HG03571 (cell line): ENCODE data around the gene CES5A.
"Not testable (repeated sequence)": the region's sequence is repeated elsewhere in the genome, so short reads cannot be mapped to it uniquely, and the experiment has no call there.

Experiments used
- ATAC-seq: cut with Tn5 transposase; IDR thresholded peaks from one replicate; pipeline ENCODE4 v1.9.1; 2021; ENCODE audit not compliant: unreplicated experiment

CES5A gene, protein sequence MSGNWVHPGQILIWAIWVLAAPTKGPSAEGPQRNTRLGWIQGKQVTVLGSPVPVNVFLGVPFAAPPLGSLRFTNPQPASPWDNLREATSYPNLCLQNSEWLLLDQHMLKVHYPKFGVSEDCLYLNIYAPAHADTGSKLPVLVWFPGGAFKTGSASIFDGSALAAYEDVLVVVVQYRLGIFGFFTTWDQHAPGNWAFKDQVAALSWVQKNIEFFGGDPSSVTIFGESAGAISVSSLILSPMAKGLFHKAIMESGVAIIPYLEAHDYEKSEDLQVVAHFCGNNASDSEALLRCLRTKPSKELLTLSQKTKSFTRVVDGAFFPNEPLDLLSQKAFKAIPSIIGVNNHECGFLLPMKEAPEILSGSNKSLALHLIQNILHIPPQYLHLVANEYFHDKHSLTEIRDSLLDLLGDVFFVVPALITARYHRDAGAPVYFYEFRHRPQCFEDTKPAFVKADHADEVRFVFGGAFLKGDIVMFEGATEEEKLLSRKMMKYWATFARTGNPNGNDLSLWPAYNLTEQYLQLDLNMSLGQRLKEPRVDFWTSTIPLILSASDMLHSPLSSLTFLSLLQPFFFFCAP

DNA sequence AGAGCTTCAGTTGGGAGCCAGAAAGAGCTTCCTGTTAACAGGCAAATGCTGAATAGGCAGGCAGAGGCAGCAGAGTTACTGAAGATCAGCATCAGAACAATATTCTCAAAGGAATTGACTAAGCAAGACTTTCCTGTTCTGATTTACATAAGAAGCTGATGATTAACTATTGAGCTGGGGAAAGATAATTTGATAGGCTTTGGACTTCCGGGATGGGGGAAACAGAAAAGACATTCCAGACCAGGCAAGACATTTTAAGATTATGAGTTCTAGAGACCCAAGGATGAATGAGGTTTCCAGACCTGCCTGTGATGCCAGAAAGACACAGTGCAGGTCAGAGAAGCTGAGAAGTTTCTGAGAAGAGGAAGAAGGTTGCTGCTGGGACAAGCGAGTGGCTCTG, at the start of gene CES5A:
Gene CES5A, minus strand, starts transcription at position 101 of the 400 bp plus-strand sequence. CDS start 152 bp downstream, outside the sequence.
- no peak for ATAC-seq

DNA sequence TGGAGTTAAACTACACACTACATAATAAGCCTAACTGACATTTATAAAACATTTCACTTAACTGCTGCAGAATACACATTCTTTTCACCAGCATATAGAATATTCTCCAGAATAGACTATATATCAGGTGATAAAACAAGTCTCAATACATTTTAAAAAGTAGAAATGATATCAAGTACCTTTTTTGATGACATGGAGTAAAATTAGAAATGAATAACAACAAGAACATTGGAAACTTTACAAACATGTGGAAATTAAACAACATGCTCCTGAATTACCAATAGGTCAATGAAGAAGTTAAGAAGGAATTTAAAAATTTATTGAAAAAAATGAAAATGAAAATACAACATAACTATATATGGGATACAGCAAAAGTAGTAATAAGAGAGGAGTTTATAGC, 47.5 kb upstream of the CES5A start:
- no peak for ATAC-seq

- ATAC-seq, result no peak
Observed at GRCh38 chr16:55917373-55918160, 42.4 kb upstream of the CES5A start.

DNA sequence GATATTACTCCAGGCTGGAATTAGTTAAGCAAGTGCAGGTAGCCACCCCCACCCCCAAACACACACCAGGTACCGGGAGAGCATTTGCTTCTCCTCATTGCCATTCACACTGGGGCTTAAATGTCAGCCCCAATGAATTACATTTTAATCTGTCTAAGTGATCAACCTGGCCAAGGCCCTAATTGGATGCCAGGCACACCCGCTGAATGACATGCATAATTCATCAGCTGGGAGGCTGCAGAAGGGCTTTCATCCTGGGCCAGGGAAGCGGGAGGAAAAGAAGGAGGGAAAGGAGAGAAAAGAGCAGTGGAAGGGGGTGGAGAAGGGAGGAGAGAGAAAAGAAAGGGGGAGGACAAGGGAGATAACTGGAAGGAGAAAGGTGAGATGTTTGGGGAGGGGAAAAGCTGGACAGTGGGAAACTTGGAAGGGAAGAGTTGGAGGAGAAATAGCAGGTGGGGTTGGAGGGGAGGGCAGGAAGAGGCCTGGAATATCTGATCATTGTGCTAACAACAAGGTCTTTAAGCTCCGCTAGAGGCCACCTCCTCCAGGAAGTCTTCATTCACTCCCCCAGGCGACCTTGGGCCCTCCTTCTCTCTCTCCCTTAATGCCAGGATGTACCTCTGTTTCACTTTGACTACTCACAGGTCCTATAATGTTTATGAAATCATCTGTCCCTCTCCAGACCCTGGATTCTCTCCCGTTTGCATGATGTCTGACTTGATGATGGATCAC, 40.1 kb upstream of the CES5A start:
- ATAC-seq, result no peak

DNA sequence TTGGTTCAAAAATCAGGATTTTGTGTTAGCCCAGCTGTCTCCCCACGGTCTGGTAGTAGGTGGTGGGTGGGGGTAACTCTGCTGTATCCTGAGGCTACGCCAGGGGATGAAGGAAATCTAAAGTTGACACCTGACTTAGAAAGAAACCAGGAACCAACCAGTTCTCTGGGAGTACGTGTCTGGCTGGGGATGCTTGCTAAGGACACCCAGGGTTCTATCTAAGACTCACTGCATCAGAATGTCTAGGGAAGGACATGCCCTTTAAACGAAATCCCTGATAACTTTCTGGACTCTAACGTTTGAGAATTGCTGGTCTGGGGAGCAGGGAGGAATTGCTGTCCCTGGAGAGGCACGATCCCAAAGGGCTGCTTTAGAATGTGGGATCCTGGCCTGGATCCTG, 39.2 kb upstream of the CES5A start:
- no peak for ATAC-seq

DNA sequence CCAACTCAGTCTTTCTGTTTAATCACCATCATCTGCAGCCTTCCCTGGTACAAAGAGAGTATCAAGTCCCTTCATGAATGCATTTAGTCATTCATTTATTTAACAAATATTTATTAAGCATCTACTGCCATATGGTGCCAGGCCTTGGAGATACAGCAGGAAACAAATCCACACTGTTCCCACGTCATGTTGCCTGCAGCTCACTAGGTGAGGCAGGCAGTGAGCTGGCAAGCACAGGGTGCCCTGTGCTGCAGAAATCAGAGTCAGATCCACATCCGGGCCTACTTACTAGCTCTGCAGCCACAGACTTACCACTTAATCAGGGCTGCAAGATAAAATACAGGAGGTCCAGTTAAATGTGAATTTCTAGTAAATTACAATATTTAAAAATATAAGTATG, 38.5 kb upstream of the CES5A start:
- no peak for ATAC-seq

GRCh38 chr16:55913121-55913520, 37.9 kb upstream of the CES5A start:
- not testable (repeated sequence) for ATAC-seq

GRCh38 chr16:55912022-55912421, 36.8 kb upstream of the CES5A start:
- ATAC-seq, result no peak

DNA sequence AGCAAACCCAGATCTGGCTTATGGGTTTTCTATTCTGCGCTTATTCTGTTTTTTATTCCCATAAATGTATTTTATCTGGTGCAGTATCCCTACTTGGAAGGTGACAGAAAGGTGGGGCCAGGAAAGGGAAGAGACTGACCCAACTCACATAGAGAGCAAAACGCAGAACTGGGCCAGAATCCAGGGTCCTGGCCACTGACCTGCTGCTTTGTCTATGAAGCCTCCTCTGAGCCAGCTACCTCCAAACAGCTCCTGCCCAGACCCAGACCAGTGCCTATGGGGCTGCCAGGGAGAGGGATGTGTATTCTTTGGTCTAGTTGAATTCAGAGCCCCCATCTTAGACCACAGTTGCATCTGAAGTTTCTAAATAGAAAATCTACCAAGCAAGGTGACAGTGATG, 36.4 kb upstream of the CES5A start:
- no peak for ATAC-seq

GRCh38 chr16:55909876-55910275, 34.7 kb upstream of the CES5A start:
- ATAC-seq, result no peak

GRCh38 chr16:55908641-55909040, 33.5 kb upstream of the CES5A start:
- ATAC-seq, result no peak

DNA sequence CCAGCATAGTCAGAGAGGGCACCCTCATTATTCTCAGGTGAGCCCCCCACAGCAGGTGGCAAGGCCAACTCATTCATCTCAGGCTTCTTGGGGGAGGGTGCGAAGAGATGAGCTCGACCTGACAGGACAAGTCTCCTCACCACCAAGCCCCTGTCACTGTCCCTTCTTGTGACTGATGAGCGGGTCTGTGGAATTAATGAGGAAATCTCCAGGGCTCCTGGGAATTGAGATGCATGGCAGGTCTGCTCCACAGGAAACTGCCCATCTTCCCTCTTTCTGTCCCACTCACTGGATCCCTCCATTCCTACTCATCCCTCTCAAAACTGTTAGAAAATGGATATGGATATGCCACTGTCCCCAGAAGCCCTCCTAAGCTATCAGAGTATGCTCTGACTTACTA, 32.5 kb upstream of the CES5A start:
- ATAC-seq, result no peak

DNA sequence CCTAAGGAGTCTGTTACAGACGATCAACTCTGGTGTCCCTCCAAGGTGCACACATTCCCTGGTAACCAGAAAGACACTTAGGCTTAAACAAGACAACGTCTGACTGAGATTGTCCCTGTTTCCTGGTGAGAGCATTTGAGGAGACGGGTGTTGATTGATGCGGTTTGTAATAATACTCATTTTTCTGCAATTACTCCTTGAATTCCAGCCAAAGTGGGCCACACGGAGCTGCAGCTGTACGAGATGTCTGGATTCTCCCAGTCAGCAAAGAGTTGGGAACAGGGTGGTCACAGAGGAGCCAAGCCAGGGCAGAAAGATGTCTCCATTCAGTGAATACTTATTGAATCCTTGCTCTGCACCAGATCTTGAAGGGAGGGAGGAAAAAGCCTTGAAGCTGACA, 30.9 kb upstream of the CES5A start:
- no peak for ATAC-seq

- ATAC-seq, result no peak
Observed at GRCh38 chr16:55905651-55906050, 30.5 kb upstream of the CES5A start.

DNA sequence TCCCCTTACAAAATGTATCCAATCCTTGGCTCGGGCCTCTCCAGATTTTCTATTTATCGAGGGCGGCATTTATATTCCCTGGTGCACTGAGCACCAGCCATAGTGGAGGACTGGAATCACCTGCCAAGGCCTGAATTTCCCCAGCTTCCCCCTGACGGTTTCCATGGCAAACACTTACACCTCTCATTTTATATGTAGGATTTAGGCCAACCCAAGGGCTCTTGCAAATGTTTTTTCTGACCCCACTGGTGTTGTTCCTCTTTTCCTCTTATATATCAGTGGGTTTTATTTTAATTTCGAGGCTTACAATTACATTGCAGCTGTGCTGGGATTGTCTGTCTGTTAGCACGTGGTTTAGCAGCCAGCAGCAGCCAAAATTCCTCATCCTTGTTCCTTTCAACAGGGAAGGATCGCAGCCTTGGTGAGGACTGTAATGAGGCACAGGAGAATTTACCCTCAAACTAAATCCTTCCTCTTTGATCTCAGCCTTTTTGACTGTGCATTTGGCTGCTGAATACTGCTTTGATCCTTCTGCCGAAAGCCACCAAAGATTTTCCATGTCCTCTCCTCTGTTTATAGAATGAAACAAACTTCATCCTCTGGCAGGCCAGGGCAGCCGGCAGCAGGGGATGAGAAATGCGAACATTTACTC, 26.5 kb upstream of the CES5A start:
- no peak for ATAC-seq

DNA sequence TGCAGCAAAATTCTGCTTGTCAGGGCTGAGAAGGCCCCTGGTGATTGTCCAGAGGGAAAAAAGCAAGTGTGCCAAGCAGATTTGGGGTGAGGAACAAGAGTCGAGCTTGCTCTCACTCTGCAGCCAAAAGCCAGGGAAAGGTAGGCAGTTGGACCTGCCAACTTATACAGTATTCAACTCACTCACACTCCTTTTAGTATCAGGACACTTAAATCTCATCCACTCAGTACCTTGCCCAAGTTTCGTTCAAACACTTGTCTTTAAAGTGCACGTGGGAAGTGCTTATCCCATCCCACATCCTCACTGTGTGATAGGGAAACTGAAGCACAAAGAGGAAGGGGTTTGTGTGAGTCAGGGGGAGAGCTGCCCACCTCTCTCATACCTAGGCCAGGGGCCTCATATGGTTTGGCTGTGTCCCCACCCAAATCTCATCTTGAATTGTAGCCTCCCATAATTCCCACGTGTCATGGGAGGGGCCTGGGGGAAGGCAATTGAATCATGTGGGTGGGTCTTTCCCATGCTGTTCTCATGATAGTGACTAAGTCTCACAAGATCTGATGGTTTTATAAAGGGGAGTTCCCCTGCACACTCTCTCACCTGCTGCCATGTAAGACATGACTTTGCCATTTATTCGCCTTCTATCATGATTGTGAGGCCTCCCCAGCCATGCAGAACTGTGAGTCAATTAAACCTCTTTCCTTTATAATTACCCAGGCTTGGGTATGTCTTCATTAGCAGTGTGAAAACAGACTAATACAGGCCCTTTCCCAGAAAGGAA, 25.6 kb upstream of the CES5A start:
- ATAC-seq, result no peak

DNA sequence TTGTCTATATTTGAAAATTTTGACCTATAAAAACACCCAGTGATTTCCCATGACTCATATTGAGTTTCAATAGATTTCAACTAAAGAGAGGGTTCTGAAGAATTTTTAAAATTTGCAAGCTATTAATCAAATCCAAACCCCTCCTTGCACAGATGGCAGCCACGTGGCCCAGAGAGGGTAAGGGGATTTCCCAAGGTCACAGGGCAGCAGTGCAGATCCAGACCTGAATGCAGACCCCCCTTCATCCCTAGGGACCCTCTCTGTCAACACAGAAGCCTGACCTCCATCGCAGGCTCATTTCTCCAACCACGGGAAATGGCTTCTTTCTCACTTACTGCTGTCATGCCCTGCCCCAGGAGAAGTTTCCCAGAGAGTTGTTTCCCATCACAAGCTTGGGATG, 24.7 kb upstream of the CES5A start:
- no peak for ATAC-seq

- ATAC-seq, result no peak
Observed at GRCh38 chr16:55898592-55898991, 23.4 kb upstream of the CES5A start.

DNA sequence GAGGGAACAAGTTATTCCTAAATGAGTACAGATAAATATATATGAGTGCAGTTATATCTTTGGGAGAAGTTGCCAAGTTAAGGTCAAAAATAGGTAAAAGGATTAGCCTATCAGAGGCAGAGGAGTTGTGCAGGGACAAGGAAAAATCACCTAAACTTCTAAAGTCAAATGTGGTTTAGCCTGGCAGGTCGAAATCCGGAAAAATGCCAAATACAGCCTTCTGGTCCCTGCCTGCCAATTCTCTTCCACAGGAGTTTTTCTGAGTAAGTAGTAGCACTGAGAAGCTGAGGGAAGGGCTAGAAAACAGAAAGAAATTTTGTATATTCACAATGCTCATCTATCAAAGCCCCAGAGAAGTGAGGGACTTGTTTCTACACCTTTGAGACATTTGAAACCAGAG, 17.6 kb upstream of the CES5A start:
- ATAC-seq, result no peak

DNA sequence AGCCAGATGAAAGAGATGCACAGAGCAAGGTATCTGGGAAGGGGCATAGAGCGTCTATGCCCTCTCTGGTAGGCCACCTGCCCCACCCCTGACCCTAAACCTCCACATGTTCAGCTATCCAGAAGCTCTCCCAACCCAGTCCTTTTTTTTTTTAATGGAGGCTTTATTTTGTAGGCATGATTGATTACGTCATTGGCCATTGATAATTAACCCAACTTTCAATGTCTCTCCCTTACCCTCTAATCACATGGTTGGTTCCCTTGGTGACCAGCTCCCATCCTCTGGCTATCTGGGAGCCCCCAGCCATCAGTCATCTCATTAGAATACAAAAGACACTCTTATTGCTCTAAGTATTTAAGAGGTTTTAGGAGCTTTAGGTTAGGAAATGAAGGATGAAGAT, 14.3 kb upstream of the CES5A start:
- ATAC-seq, result no peak
